Stimulated activated CD4-positive, alpha-beta T cell treated with anti-CD3 and anti-CD28 coated beads, Interleukin-1b, Interleukin-23, amount 100 ng/mL, for 1 hour (primary cell): Measurements from ENCODE around the gene TOR2A.

Experiments
- DNase-seq, 2 donors: peaks; one replicate each; pipeline ENCODE4 v3.0.0-alpha.2; 2020; ENCODE audit warnings: low read depth in 2 of 2

Gene TOR2A

GRCh38 chr9:127720031-127720864 is 14.8 kb downstream of the TOR2A start:
- no peak for DNase-seq

GRCh38 chr9:127717766-127718165 is 17.3 kb downstream of the TOR2A start:
- no peak for DNase-seq

DNA sequence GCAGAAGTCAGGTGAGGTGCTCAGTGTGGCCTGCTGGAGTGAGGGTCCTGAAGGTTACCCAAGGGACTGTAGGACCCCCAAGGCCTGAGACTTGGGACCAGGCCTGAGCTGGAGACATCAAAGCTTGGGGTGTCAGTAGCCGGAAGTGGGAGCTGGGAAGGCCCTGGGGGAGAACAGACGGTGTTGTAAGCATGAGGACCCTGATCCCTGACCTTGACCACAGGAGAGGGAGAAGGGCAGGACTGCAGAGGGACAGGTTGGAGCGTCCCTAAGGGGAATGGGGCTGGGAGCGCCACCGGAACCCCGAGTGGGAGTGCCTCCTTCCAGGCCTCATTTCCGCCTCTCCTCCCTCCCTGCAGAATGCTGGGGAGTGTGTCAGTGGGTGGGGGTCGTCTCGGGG is 18.7 kb downstream of the TOR2A start:
- DNase-seq = no peak

DNA sequence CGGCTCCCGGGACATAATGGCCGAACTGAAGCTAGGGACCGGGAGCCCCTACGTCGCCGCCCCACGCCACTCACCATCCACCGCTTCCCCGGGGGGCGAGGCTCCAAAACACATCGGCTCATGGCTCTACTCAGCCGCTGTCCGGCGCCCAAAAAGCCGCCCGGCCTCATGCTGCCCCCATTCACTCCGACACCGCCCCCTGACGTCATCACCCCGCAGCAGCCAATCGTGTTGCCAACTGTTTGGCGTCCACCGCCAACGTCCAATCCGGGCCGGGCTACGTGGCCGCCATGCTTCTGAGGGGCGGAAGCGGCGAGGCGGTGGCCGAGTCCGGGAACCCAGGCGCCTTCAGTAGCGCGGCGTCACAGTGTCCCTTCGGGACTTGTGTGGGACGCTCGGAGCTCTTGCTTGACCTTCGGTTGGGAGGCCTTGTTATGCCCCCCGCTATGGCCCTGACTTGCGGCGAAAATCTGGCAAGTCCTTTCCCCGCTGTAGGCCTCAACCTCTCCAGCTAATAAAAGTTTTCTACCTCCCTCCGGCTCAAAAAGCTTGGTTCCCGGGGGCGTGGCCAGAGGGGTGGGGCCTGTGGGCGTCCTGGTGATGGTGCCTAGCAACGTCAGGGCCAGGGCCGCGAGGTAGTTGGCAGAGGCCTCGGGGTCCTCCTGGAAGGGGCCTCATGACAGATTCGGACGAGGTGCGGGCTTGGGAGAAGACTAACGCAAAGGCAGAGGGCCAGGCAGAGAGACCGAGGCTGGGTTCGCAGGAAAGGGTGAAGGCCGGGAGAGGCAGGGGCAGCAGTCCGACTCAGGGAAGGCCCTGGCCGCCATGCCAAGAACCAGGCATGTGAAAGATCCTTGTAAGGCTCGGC is 19.4 kb downstream of the TOR2A start, which contains the start of the genes PTRH1 and TTC16:
PTRH1 (minus strand) TSS at position 194 of the 868 bp plus-strand sequence; CDS start at position 170, 24 bp downstream.
TTC16 (plus strand) TSS at position 610 of the 868 bp plus-strand sequence; CDS start at position 677, 67 bp downstream.
- DNase-seq = peak; percentile 85 to 98

GRCh38 chr9:127714951-127715469 is 20.1 kb downstream of the TOR2A start:
- no peak for DNase-seq

DNA sequence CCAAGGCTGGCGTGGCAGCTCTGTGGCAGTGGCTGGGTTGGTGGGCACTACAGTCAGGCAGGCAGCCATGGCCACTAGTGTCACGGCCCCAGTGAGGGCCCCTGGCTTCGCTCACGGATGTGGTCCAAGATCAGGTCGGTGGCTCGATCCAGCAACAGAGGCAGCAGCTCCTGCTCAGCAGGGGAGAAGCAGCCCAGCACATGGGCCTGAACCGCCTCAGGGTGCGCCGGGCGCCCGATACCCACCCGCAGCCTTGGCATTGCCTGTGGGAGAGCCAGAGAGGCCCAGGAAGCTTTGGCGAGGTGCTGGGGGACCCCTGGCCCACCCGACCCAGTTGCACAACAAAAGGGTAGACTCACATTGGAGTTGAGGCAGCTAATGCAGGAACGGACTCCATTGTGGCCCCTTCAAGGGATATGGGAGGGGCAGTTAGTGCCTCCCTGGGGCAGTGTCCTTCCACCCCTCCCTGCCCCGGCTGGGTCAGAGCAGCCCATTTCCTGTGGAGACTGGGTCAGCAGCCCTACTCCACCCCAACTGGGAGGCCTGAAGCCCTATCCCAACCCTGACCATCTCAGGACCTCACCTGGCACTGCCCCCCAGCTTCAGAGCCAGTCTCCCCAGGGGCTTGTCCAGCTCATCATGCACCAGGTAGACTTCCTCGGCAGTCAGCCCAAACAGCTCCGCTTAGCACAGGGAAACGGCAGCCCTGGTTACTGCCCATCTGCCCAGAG is 20.9 kb downstream of the TOR2A start:
- no peak for DNase-seq

DNA sequence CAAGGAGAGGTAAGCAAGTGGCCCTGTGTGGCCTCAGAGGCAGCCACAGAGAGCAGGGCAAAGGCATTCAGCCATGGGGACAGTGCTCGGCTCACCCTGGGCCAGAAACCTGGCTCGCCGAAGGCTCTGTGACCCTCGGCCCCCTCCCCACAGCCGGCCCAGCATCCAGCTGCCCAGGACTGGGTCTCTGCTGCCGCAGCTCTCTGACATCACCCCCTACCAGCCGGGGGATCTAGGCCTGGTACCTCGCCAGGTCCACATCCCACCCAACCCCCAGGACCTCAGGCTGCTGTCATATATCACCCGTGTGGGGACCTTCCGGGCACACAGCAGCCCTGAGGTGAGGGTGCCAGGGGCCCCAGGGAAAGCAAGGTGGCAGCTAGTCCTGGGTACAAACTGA is 22.2 kb downstream of the TOR2A start:
- DNase-seq = no peak

DNA sequence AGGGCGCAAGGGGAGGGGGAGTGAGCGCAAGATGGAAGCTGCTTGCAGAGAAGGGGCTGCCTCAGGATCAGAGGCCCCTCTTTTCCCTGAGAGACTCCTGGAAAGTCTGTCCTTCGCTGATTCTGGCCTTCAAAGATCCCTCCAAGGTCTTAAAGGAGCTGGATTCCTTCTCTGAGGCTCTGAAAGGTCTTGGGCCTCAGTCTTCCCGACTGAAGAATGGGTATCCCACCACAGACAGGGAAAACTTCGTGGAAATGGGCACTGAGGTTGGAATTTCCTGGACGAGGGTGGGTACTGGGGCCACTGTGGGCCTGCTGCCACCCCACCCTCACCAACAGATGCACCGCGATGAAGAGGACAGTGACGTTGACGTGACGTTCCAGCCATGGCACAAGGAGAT is 22.7 kb downstream of the TOR2A start:
- no peak for DNase-seq

DNA sequence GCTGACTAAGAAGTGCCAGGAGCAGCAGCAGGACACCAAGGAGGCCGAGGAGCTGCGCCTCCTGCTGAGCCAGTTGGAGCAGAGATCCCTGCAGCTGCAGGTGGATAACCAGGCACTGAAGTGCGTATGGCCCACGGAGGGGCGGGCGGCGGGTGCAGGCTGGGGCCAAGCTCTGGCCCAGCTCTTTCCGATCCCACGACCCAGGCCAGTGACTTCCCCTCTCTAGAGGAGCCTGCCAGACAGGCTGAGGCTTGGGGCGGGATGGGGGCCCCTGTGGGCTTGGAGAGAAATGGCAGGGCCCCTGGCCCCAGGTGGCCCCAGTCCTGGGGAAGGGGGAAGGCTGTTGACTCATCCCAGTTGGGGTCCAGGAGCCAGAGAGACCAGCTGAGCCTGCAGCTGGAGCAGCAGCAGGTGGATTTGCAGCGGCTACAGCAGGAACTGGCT is 23.2 kb downstream of the TOR2A start:
- DNase-seq = no peak

GRCh38 chr9:127711226-127711701 is 23.8 kb downstream of the TOR2A start:
- no peak for DNase-seq

DNA sequence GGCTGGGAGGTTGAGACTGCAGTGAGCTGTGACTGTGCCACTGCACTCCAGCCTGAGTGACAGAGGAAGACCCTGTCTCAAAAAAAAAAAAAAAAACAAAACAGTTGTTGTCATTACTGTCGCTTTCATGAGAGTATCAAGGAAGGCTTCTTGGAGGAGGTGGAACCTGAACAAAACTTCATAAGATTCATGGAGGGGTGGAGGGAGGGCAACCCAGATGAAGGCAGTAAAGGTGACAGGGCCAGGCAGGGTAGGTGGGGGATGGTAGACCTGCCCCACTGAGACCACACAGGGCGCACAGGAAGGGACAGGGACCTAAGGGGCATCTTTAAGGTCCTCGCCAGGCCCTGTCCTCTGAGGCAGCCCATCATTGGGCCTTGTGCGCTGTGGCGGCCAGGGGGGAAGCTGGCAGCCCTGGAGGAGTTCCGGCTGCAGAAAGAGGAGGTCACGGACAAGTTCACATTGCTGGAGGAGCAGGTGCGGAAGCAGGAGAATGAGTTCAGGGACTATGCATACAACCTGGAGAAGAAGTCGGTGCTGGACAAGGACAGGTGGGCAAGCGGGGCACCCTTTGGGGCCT is 24.8 kb downstream of the TOR2A start:
- DNase-seq = no peak

DNA sequence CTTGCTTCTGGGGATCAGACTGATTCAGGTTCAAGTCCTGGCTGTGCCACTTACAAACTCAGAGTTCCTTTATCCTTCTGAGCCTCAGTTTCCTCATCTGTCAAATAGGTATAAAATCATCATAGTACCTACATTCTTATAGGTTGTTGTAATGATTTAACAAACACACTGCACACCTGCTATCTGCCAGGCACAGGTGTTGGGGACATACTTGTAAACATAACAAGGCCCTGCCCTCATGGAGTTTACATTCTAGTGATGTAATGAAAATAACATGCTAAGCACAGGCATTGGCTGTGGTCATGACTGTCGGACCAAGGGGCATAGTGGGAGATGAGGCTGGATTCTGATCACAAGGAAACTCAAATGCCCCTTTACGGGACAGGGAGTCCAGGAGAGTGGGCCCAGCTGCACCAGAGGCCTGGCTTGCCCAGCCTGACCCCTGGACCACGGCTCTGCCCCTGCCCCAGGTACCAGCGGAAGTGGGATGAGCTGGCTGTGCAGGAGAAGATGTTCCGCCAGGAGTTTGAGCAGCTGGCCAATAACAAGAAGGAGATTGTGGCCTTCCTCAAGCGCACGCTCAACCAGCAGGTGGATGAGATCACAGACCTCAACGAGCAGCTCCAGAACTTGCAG is 26.0 kb downstream of the TOR2A start:
- no peak for DNase-seq

DNA sequence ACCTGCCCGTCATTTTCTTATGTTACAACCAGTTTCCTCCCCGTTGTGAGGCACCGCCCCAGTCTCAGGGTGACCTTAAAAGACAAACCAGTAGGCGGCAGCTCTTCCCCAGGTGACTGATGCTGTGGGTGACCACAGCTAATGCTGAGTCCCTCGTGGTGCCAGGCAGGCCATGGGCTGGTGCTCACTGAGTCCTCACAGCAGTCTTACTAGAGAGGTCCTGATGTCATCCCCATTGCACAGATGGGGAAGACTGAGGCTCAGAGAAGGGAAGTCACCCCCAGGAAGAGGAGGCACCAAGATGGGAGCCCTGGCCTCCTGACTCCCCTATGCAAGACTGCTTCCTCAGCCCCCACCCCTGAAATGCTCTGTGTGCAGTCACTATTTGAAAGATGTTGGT is 27.3 kb downstream of the TOR2A start:
- no peak for DNase-seq

DNA sequence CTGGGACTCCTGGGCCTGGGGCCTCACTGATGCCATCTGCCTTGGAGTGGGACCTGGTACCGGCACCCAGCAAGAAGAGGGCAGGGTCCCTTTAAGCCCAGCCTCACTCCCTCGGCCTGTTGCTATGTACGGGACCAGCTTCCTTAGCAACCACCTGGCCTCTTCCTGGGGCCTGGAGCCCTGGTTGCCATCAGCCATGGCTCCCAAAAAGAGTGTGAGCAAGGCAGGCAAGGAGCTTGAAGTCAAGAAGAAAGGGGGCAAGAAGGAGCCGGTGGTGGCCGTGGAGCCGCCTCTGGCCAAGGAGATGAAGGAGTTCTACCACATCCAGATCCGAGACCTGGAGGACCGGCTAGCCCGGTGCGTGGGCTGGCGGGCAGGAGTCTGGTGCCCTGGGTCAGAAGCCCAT is 28.3 kb downstream of the TOR2A start, which contains the start of gene CFAP157:
CFAP157 (plus strand) TSS at position 153 of the 406 bp plus-strand sequence; CDS start at position 197, 44 bp downstream.
- no peak for DNase-seq

DNA sequence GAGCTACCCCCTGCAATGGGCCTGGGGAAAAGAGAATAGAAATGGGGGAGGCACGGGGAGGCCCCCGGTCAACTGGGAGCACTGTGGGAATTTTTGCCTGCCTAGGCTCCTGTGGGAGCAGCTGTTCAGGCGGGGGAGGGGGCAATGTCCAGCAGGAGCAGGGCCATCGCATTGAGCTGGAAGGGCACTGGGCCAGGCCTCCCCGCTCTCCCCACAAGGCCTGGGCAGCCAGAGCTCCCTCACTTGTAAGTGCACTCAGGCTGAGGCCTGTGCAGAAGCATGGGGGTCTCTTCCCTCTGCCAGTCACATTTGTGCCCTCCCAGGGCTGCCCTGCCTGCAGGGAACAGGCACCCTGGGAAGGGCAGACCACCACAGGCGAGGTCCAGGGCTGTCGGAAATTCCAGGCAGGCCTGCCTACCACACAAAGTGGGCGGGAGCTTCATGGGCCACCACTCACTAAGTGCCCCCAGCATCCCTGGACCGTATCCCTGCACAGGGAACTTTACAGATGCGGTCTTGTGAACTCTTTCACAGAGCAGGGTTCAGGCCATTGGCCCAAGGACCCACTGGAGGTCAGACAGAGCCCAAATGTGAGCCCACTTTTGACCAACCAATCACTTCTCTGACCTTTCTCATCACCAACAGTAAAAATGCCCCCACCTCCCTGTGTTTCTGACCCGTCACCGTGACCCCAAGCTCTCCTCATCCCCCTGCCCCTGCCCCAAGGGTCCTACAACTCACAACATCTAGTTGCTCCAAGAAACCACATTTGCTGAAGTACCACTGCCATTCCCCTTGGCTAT is 29.3 kb downstream of the TOR2A start:
- DNase-seq = no peak

GRCh38 chr9:127703289-127703946 is 31.7 kb downstream of the TOR2A start:
- no peak for DNase-seq

- DNase-seq = no peak
Observed at GRCh38 chr9:127700594-127701255, 34.4 kb downstream of the TOR2A start.

GRCh38 chr9:127700140-127700539 is 35.0 kb downstream of the TOR2A start:
- no peak for DNase-seq
